B cell (primary cell): ENCODE results near the gene DYNLT4.

ENCODE experiments used
- EZH2 ChIP-seq: IDR thresholded peaks from 2 replicates; pipeline ENCODE4 v1.6.1; 2012; ENCODE audit warnings: borderline replicate concordance, low read depth, mild to moderate bottlenecking, moderate library complexity, low read length; ENCODE audit not compliant: insufficient read depth, poor library complexity, severe bottlenecking
- TF ChIP-seq, protein P1 (sequence below): fragments of 200-600 bp; IDR thresholded peaks from one replicate; pipeline ENCODE4 v1.8.0; 2022; ENCODE audit warnings: antibody characterized with exemption, mild to moderate bottlenecking

GRCh38 chr1:44819196-44819607 is 12.1 kb upstream of the DYNLT4 start:
- TF ChIP-seq, protein P1, sequence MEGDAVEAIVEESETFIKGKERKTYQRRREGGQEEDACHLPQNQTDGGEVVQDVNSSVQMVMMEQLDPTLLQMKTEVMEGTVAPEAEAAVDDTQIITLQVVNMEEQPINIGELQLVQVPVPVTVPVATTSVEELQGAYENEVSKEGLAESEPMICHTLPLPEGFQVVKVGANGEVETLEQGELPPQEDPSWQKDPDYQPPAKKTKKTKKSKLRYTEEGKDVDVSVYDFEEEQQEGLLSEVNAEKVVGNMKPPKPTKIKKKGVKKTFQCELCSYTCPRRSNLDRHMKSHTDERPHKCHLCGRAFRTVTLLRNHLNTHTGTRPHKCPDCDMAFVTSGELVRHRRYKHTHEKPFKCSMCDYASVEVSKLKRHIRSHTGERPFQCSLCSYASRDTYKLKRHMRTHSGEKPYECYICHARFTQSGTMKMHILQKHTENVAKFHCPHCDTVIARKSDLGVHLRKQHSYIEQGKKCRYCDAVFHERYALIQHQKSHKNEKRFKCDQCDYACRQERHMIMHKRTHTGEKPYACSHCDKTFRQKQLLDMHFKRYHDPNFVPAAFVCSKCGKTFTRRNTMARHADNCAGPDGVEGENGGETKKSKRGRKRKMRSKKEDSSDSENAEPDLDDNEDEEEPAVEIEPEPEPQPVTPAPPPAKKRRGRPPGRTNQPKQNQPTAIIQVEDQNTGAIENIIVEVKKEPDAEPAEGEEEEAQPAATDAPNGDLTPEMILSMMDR: no peak
- no peak for TF ChIP-seq EZH2
